GM19328 (cell line): ENCODE results near the gene NELFB.

Experiments used
- ATAC-seq: cut with Tn5 transposase; IDR thresholded peaks from one replicate; pipeline ENCODE4 v1.9.1; 2021; ENCODE audit warnings: mild to moderate bottlenecking, moderate library complexity; ENCODE audit not compliant: unreplicated experiment

NELFB gene

DNA sequence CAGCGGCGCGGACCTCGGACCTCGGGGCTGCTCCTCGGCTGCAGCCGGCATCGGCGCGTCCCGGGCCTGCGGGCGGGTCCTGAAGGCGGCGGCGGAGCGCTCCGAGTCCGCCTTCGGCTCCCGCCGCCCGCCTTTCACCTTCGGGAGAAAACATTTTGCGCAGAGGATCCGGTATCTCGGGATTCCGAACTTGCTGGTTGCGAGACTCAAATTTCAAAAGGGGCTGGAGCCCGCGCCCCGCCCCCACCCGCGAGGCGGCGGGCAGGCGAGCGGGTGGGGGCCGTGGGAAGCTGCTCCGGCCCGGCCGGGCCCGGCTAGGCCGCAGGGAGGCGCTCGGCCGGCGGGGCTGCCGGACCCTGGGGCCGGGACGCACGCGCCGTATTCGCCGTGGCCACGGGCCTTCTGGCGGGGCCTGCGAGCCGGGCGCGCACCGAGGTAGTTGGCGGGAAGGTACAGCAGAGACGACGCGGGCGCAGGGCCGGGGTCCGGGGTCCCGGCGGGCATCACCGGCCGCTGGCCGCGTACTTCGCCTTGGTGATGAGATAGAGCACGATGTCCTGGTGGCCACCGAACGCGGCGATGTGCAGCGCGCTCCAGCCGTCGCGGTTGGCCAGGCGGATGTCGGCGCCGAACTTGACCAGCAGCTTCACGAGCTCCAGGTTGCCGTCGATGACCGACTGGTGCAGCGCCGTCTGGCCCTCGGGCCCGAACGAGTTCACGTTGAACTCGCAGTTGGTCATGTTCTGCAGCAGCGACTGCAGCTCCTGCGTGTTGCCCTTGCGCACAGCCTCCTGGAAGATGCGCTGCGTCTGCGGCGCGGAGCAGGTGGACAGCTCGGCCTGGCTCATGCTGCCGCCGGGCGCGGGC lies 46.2 kb downstream of the NELFB start:
- ATAC-seq = peak; percentile 2

DNA sequence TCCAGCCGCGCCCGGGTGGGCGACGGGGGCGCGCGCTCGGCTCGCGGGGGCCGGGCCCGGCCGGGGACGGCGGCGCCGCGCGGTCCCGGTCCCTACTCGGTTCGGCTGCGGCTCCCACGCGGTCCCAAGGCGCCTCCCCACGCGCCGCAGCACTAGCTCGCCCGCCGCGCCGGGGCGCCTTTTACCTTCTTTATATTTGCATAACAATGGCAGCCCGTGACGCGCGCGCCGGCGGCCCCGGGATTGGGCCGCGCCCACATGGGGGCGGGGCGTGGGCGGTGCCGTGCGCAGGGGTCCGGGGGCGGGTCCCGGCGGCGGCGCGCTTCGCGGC lies 47.0 kb downstream of the NELFB start, which contains the start of gene NRARP:
Gene NRARP (minus strand): TSS at position 154 of the 331 bp plus-strand sequence. CDS start 343 bp downstream, outside the sequence.
- ATAC-seq = peak; percentile 69

DNA sequence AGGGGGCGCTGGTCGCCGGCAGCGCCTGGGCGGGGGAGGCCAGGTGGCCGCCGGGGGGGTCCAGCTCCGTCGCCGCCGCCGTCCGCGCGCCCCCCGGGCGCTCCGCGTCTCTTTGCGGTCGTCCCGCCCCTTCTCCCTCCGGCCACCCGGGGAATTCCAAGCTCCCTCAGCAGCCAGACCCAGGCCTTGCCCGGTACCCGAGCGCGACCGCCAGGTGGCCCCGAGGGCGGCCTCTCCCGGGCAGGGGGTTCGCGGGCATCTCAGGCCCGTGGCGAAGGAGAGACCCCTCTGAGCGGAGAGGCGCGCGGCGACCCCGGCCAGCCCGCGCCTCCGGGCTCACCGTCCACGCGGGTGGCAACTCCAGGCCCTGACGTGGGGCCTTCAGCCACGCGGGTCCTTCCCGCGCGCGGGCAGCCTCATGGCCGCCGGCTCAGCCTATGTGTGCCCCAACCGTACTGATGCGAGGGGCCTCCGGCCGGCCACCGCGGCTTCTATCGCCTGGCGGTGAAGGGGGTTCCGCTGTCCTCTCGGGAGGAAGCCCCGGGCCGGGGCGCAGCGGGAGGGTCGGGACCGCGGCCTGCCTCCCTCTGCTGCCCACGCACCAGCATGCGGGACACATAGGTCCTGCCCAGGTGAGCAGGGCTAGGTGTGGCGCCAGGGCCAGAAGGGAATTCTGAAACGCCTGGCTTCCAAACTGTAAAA lies 47.5 kb downstream of the NELFB start:
- peak; percentile 23 for ATAC-seq

DNA sequence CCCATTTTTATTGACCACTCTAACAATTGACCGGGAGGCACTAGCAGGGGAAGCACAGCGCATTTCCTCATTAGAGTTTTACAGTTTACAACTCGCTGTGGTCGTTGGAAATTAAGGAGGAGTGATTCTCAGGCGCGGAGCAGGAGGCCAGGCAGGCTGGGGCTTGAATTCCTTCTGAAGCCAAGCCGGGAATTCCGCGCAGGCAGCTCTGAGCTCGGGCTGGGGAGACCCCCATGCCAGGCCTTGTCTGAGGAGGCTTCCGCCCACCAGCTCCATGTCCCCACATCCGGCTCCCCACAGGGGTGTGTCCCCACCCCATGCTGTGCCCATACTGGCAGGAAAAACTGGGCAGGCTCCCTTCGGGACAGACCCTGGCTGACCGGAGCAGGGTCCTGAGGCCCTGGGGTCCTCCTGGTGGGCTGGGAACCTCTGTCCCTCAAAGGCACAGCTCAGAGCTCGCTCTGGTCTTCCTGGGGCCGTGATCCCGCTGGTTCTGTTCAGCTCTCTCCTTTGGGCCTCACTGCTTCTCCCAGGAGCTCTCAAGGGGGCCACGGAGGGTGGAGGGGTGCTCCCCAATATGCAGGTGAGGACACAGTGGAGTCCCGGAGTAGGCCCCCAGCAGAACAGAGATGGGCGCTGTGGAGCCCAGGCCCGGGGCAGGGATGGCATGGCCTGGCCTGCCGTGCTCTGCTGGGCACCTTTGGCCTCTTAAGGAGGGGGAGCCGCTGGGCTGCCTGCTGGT lies 48.2 kb downstream of the NELFB start:
- no peak for ATAC-seq

DNA sequence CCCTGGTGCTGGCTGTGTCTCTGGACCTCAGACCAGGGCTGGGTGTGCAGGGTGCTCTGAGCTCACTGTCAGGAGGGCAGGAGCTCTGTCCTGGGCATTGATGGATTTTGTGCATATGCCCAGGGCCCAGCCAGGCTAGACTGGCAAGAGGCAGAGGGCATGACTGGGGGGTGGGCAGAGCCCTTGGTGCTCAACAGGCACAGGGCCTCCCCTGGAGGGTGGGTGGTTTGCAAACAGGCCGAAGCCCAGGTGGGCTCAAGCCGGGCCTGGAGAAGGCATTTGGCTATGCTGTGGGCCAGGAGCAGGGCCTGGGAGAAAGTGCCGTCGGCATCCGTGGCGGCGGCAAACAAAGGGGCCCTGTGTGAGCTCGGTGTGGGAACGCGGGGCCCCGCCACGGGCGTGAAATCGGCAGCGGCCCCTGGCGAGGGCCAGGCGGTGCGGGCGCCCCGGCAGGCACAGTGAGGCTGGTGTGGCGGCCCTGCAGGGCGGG lies 48.8 kb downstream of the NELFB start:
- no peak for ATAC-seq

DNA sequence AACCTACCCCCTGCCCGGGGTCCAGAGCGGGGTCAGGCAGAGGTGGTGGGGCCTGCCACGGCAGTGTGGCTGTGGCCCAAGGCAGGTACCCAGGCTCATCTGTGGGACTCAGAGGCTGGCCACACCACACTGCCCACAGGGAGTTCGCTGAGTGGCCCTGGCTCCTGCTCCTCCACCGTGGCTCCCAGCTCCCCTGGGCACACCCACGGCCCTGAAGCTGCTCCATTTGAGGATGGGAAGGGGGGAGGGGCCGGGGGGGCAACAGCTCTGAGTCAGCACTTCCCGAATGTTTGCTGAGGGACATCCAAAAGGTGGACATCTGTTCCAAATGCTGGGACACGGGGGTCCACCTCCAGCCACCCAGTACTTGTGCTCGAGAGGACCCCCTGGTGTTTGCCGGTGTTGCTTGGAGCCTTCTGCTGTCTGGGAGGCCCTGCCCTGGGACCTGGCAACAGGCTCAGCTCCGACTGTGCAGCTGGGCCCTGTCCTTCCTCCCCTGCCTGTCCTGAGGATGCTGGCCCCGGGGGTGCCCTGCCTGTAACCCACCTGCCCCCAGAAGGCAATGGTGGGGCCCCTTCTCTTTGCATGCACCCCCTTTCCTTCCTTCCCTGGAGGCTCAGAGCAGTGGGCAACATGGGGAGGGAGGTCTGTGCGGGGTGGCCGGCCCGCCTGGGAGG lies 49.4 kb downstream of the NELFB start:
- no peak for ATAC-seq

DNA sequence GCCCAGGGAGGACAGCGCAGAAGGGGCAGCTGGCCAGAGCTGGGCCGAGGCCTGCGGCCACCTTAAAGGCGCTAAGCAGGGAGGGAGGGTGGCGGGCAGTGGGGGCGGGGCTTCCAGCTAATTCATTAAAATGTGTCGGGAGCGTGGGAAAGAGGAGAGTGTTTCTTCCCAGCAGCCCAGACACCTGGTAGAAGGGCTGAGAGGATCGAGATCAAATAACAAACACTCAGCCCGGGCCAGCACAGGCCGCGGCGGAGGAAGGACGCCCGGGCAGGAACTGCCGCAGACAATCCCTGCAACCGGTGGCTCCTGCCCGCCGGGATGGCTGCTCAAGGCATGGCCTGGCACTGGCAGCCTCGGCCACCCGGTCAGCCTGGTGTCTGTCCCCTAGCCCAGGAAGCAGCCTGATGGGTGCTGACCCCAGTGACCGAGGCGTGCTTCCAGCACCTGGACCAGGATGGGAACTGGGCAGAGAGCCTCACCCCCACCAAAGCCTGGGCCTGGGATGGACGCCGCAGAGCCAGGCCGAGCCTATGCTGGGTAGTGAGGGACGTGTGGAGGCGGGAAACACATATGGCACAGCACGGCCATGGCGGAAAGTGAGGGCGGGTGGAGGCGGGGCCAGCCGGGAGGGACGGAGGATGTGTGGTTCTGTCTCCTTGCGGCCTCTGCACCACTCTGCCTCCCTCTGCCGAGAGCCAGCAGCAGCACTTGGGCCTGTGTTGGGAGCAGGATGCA lies 50.1 kb downstream of the NELFB start:
- no peak for ATAC-seq

DNA sequence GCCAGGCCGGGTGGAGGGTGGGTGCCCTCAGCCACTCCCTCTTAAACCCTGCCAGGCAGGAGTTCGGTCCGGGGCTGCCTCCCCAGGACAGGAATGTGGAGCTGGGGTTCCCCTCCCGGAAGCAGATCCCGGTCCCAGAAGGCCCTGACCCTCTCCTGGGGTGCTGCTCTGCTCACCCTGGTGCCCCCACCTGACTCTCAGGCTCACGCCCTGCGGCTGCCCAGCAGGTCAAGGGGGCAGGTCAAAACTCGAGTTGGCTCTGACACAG lies 50.6 kb downstream of the NELFB start:
- ATAC-seq = no peak

DNA sequence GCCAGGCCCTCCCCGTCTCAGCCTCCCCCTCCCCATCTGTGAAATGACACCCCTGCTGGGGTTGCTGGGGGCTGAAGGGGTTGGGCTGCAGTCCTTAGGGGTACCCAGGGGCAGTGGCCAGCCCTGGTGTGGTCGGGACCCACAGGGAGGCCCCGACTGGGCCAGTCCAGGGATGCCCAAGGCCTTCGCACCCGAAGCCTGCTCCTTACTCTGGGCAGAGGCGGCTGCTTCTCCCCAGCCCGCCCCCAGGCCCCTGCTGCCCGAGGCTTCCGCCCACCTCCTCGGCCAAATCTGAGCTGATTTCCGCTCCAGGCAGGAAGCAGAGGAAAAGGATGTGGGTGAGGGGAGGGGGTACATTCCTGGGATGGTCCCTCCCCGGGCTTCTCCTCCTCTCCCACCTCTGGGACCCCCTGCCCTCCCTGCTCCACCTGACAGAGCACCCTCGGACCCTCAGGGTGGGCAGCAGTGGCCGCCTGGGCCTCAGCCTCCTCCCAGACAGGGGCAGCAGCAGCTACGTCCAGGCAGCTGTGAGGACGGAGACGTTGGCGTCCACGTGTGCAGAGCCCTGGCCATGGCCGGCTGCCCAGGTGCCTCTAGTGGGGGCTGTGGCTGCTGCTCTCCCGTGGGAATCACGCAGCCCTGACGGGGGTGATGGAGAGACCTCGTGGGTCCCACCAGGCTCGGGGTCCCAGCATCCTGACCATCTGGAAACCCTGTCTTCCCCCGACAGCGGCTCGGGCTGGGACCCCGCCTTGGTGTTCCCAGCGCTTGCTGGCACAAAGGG lies 51.1 kb downstream of the NELFB start:
- ATAC-seq = no peak

DNA sequence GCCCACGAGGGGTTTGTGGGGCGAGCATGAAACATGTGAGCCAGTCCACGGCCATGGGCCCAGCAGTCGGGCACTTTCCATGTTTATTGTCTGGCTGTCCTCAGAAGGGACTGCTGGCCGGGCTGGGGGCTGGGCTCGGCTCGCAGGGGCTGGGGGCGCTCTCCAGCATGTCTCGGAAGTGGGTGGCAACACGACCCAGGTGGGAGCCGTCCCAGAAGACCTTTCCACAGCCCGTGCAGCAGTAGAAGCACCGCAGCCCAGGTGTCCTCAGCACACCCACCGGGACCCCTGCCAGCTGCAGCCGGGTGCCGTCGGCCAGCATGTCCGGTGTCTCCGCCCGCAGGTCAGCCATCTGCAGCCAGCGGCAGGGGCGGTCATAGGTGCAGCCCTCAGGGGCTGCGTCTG lies 51.7 kb downstream of the NELFB start:
- no peak for ATAC-seq

DNA sequence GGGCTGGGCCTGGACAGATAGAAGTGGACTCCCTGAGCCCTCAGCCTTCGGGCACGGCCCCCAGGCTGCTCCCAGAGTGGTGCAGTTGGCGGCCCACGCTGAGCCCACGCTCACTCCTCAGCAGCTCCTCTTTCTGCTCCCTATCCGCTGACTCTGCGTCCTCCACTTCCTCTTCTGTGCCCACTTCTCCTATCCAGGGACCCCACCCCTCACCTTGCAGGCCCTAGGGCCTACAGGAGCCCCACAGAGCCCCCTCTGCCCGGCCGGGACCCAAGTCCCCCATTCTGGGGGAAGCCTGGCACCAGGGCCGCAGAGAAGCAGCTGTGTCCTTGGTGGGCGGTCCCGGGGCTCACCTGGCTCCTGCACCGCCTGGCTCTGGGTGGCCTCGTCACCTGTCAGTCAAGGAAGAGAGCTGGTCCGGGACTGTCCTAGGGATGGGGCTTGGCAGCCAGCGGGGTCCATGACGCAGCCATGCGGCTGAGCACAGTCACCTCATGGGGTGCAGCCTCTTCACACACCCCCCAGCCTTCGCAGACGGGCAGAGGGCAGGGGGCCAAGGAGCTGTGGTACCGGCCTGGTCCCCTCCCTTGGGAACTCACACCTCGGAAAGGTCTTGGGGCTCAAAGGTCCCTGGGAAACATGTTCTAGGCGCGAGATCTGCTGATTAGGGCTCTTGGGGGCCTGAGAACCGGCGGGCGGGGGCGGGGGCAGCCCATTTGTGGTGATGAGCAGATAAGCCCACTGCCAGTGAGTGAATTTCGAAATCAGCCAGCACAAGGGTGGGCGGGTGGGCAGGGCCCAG lies 52.3 kb downstream of the NELFB start:
- no peak for ATAC-seq

DNA sequence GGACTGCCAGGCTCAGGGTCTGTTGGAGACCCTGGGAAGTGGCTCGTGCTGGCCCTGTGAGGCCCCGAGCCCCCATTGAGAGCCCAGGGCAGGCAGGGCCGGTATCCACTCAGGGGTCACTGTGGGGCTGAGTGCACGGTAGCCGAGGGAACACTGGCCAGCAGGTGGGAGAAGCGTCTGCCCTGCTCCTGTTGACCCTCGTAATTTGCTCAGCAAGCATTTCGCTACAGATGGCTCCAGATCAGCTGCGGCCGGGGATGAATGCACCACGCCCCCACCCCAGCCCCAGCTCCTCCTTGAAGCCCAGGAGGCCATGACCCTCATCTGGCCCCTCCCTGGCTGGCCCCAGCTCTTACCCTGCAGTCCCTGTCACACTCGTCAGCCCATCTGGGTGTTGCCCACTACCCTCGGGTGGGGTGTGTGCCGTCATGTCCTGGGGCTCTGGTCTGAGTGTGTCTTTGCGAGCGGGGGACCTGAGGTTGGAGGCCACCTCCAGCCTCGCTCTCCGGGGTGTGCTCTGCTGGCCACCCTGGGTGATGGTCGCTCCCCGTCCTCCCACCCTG lies 53.0 kb downstream of the NELFB start:
- no peak for ATAC-seq

DNA sequence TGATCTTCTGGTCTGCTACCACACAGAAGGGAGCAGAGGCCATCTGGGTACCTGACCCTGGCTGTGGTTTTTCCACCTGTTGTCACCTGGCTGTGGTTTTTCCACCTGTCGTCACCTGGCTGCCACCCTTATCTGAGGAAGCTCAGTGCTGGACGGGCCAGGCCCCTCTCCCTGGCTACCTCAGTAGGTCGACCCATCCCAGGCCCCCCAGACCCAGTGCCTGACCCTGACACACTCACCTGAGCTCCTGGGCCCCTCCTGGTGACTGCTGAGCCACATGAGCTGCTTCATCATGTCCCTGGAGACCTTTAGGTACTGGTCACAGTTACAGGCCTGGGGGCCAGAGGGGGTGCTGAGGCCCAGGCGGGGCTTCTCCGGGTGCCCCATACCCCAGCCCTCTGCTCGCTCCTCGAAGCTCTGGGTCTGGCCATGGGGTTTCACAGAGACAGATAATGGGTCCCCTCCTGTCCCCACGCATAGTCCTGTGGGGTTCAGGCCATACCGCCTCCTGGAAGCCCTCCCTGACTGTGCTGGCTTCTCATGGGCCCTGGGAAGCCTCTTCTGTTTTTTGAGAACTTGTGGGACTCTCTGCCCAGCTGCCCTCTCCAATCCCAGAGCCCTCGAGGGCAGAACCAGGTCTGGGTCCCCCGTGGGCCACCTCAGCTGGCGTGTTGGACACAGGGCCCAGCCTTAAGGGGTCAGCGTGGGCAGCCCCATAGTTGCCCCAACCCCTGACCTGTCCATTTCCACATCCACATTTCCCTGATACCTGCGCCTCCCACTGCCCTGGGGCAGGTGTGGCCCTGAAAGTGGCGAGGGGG lies 54.5 kb downstream of the NELFB start:
- no peak for ATAC-seq

DNA sequence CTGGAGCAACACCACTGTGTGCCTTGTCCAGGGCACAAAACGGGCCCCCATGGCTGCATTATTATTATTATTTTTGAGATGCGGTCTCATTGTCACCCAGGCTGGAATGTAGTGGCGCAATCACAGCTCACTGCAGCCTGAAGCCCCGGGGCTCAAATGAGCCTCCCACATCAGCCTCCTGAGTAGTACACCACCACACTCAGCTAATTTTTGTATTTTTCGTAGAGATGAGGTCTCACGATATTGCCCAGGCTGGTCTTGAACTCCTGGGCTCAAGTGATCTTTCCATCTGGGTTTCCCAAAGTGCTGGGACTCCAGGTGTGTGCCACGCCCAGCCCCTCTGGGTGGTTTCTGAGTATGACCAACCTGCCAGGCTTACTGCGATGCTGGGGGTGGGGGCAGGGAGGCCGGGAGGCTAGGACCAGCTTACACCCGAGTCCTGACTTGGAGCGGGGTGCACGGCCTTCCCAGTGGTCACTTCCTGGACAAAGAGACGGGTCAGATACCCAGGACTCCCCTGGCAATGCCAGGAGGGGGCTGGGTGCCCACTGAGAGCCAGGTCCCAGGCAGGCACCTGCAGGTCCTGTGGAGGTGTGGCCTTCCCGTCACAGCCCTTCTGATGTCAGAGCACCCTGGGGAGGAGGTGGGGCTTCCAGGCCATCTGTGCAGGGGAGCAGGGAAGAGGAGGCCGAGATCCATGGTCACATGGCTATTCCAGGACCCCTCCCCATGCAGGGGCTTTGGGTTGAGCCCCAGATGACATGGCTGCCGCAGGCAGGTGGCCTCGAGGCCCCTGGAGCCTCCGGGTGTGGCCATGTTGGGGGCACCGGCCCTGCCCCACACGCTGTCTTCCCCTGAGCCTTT lies 55.3 kb downstream of the NELFB start:
- ATAC-seq = no peak

DNA sequence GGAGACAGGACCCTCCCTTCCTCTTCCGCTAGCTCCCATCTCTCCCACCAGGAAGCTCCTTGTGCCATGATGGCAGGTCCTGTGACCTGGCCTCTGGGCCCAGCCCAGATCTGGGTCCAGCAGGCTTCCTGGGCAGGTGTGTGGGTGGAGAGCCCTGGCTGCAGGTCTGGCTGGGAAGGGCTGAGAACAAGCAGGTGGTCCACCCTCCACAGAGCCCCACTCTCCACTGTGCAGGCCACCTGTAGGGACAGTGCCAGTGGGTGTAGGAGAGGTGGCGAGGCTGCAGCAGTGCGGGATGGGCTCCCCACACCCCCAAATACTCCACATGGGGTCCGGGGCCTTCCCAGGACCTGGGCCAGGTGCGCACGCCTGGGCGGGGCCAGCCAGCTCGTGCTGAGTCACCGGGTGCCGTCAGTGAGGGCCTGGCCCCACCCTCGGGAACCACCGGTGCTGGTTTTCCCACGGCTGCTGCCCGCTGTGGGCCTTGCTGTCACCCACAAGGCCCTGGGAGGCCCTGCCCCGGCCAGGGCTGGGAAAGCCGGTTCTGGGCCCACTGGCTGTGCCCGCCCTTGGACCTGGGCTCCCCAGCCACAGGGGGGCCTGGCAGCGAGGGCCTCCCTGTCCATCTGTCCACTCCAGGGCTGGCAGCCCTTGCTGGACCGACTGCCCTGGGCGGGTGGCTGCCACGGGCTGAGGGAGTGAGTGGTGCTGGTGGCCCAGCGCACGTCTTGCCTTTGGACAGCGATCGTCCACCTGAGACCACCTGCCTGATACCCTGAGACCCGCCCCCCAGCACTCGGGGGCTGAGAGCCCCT lies 56.3 kb downstream of the NELFB start:
- no peak for ATAC-seq
